Testis (tissue), 3 donors: ENCODE results near the gene ITIH5. TPM values are rescaled to one million over a fixed set of nuclear protein-coding genes. Genes with fewer than 3 reads are reported as not detected.

Experiments used
- DNase-seq: peaks from one replicate; pipeline ENCODE4 v3.0.0-alpha.2; 2019
- H3K27ac ChIP-seq, 2 donors: fragments of 200-600 bp; sonication (generic); one replicate each; pipeline ENCODE4 v1.5.1; 2019
- H3K27me3 ChIP-seq: fragments of 200-600 bp; sonication (generic); one replicate; pipeline ENCODE4 v1.5.1; 2019
- H3K36me3 ChIP-seq: fragments of 200-600 bp; sonication (generic); one replicate; pipeline ENCODE4 v1.5.1; 2017; ENCODE audit warnings: low read depth; ENCODE audit errors: missing control alignments
- H3K4me1 ChIP-seq: fragments of 200-600 bp; sonication (generic); one replicate; pipeline ENCODE4 v1.5.1; 2019
- H3K4me3 ChIP-seq, 2 donors: fragments of 200-600 bp; sonication (generic); one replicate each; pipeline ENCODE4 v1.5.1; 2017 to 2019
- H3K9me3 ChIP-seq: fragments of 200-600 bp; sonication (generic); one replicate; pipeline ENCODE4 v1.5.1; 2017
- POLR2A ChIP-seq: fragments of 450-650 bp; IDR thresholded peaks from one replicate; pipeline ENCODE4 v1.6.1; 2017; ENCODE audit warnings: antibody characterized with exemption, mild to moderate bottlenecking, moderate library complexity
- WGBS, 2 donors: methylation state at CpG; one replicate each; pipeline ENCODE4 v1.1.5; 2018; 5-methylcytosine and 5-hydroxymethylcytosine counted together
- intact Hi-C: fragments of 100-400 bp; cut with DNase I; formaldehyde crosslinking; loops from one replicate; pipeline ENCODE4 v1.15.1; 2023; ENCODE audit warnings: low total_unique reads
- polyA plus RNA-seq: library from polyadenylated mRNA; stranded (reverse); fragments of 350-450 nt; fragmentation: Illumina TruSeq; extraction: RNeasy Lipid Tissue Mini Kit (QIAGEN cat#74804); gene quantifications from one replicate; pipeline ENCODE4 v1.2.3, GENCODE V29; 2014; ENCODE audit warnings: low read depth, low replicate concordance; ENCODE audit not compliant: insufficient read depth
- total RNA-seq, 2 donors: library from RNA; depleted of rRNA; stranded (reverse); fragments of >200 nt; gene quantifications; one replicate each; pipeline ENCODE4 v1.2.3, GENCODE V29; 2016
- TF ChIP-seq, protein P1 (sequence below), 3 experiments: fragments of 450-650 bp in 2 of 3; fragments of 200-600 bp in 1 of 3; sonication (generic) in 1 of 3; IDR thresholded peaks; one replicate each; pipeline ENCODE4 v1.5.1; 2016 to 2019; ENCODE audit warnings: antibody characterized with exemption in 3 of 3, mild to moderate bottlenecking in 2 of 3, moderate library complexity in 1 of 3

ITIH5 gene
- total and polyA plus RNA-seq, 3 donors from 2014 or later: 28.0 to 38.1 (median 28.0) TPM

GRCh38 chr10:7635408-7636125, 31.2 kb downstream of the ITIH5 start:
- TF ChIP-seq, protein P1, sequence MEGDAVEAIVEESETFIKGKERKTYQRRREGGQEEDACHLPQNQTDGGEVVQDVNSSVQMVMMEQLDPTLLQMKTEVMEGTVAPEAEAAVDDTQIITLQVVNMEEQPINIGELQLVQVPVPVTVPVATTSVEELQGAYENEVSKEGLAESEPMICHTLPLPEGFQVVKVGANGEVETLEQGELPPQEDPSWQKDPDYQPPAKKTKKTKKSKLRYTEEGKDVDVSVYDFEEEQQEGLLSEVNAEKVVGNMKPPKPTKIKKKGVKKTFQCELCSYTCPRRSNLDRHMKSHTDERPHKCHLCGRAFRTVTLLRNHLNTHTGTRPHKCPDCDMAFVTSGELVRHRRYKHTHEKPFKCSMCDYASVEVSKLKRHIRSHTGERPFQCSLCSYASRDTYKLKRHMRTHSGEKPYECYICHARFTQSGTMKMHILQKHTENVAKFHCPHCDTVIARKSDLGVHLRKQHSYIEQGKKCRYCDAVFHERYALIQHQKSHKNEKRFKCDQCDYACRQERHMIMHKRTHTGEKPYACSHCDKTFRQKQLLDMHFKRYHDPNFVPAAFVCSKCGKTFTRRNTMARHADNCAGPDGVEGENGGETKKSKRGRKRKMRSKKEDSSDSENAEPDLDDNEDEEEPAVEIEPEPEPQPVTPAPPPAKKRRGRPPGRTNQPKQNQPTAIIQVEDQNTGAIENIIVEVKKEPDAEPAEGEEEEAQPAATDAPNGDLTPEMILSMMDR (IDR thresholded peaks at IDR 0.05): no peak
- no peak for TF ChIP-seq POLR2A
- intact Hi-C loops: no loop called here
- Histone ChIP-seq H3K4me3 (no peak overlapping the region), H3K9me3 (no peaks in the 10 kb centered on the region), H3K27me3 (no peaks in the 10 kb centered on the region), H3K36me3 (no peaks in the 10 kb centered on the region), H3K4me1 (no peaks in the 10 kb centered on the region), H3K27ac (no peak overlapping the region)
- DNase-seq: no peak
- 95% methylated on average over 7 of the region's 7 CpGs for WGBS, 2 donors

GRCh38 chr10:7634142-7634894, 32.4 kb downstream of the ITIH5 start:
- H3K27me3 ChIP-seq: no peaks in the 10 kb centered on the region
- H3K9me3 ChIP-seq: no peaks in the 10 kb centered on the region
- TF ChIP-seq, protein P1 (IDR thresholded peaks at IDR 0.05): no peak
- no peak for TF ChIP-seq POLR2A
- H3K27ac ChIP-seq: peak overlapping the region in 1 of 2 donors; percentile 41
- 30 to 42% methylated on average over 10 of the region's 10 CpGs for WGBS, 2 donors
- peak; percentile 46 for DNase-seq
- H3K4me1 ChIP-seq: no peaks in the 10 kb centered on the region
- intact Hi-C loops: no loop called here
- no peak overlapping the region for H3K4me3 ChIP-seq
- H3K36me3 ChIP-seq: no peaks in the 10 kb centered on the region

DNA sequence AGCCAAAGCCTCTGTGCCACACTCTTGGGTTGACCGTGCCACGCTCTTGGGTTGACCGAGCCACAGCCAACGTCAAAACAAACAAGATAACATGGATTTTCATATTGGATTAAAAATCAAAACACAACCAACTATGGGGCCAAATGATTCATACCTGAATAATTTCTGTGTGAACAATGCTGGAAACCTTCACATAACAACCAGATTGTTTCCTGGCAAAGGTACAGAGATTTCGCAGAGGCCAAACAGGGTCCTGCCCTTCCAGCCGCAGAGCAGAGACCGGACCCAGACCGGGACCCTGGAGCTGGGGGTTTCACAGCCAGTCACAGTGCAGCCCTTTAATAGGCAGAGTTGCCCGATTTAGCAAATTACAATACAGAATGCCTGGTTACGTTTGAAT, 40.5 kb downstream of the ITIH5 start:
- Histone ChIP-seq H3K27me3 (no peaks in the 10 kb centered on the region), H3K4me1 (no peaks in the 10 kb centered on the region), H3K9me3 (no peaks in the 10 kb centered on the region), H3K36me3 (no peaks in the 10 kb centered on the region), H3K27ac (no peak overlapping the region), H3K4me3 (no peak overlapping the region)
- TF ChIP-seq POLR2A: no peak
- TF ChIP-seq, protein P1 (IDR thresholded peaks at IDR 0.05): no peak
- DNase-seq: no peak
- intact Hi-C loops: no loop called here
- WGBS, 2 donors: 74 to 77% methylated on average over 9 to 10 of the region's 10 CpGs

- H3K36me3 ChIP-seq: no peaks in the 10 kb centered on the region
- H3K27ac ChIP-seq: no peak overlapping the region
- WGBS, 2 donors: 80 to 89% methylated on average over 7 of the region's 7 CpGs
- H3K27me3 ChIP-seq: no peaks in the 10 kb centered on the region
- H3K4me3 ChIP-seq: no peak overlapping the region
- no peaks in the 10 kb centered on the region for H3K4me1 ChIP-seq
- TF ChIP-seq, protein P1 (IDR thresholded peaks at IDR 0.05): no peak
- TF ChIP-seq POLR2A: no peak
- intact Hi-C loops: no loop called here
- no peaks in the 10 kb centered on the region for H3K9me3 ChIP-seq
- DNase-seq: no peak
These were observed 40.9 kb downstream of the ITIH5 start for GRCh38 chr10:7625836-7626235.
